Endometrium (tissue), 2 donors: ENCODE results near the gene USP34.
"Not testable (repeated sequence)": the region's sequence is repeated elsewhere in the genome, so short reads cannot be mapped to it uniquely, and the experiment has no call there.

ENCODE experiments used
- FAIRE-seq: peaks from 2 replicates; lab custom pipeline; 2012; peaks lifted over from hg19 to GRCh38; lab: Jason Lieb, UNC
- donor health status: control.
- donor health status: control.

USP34 gene, protein sequence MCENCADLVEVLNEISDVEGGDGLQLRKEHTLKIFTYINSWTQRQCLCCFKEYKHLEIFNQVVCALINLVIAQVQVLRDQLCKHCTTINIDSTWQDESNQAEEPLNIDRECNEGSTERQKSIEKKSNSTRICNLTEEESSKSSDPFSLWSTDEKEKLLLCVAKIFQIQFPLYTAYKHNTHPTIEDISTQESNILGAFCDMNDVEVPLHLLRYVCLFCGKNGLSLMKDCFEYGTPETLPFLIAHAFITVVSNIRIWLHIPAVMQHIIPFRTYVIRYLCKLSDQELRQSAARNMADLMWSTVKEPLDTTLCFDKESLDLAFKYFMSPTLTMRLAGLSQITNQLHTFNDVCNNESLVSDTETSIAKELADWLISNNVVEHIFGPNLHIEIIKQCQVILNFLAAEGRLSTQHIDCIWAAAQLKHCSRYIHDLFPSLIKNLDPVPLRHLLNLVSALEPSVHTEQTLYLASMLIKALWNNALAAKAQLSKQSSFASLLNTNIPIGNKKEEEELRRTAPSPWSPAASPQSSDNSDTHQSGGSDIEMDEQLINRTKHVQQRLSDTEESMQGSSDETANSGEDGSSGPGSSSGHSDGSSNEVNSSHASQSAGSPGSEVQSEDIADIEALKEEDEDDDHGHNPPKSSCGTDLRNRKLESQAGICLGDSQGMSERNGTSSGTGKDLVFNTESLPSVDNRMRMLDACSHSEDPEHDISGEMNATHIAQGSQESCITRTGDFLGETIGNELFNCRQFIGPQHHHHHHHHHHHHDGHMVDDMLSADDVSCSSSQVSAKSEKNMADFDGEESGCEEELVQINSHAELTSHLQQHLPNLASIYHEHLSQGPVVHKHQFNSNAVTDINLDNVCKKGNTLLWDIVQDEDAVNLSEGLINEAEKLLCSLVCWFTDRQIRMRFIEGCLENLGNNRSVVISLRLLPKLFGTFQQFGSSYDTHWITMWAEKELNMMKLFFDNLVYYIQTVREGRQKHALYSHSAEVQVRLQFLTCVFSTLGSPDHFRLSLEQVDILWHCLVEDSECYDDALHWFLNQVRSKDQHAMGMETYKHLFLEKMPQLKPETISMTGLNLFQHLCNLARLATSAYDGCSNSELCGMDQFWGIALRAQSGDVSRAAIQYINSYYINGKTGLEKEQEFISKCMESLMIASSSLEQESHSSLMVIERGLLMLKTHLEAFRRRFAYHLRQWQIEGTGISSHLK (N-terminal part only)

GRCh38 chr2:61470965-61471904 lies at the start of gene USP34:
USP34 (minus strand) TSS chr2:61471087; CDS start chr2:61470692, 395 bp downstream.
- no peak for FAIRE-seq

DNA sequence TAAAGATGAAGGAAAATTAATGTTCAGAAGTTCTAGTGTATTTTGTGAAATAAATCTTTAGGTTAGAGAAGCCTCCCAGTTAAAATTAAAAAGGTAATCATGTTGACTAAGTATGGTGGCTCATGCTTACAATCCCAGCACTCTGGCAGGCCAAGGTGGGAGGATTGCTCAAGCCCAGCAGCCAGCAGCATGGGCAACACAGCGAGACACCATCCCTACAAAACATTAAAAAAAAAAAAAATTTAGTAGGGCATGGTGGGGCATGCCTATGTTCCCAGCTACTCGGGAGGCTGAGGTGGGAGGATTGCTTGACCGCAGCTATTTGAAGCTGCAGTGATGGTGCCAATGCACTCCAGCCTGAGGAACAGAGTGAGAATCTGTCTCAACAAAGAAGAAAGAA lies 49.4 kb upstream of the USP34 start:
- FAIRE-seq = no peak

GRCh38 chr2:61512768-61513398 lies 42.0 kb upstream of the USP34 start:
- no peak for FAIRE-seq

- FAIRE-seq = no peak
Observed at GRCh38 chr2:61510674-61511671, 40.1 kb upstream of the USP34 start.

DNA sequence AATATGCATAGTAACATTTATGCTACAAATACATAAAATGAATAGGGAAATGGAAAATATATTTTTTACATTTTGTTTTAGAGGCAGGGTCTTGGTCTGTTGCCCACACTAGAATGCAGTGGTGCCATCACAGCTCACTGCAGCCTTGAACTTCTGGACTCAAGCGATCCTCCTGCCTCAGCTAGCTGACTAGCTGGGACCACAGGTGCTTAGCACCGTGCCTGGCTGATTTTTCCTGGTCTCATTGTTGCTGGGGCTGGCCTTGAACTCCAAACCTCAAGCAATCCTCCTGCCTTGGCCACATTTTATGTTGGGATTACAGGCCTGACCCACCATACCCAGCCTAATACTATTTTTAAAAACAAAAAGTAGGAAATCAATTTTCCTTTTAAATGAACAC lies 34.1 kb upstream of the USP34 start:
- FAIRE-seq = no peak

GRCh38 chr2:61499060-61499459 lies 28.2 kb upstream of the USP34 start:
- no peak for FAIRE-seq

DNA sequence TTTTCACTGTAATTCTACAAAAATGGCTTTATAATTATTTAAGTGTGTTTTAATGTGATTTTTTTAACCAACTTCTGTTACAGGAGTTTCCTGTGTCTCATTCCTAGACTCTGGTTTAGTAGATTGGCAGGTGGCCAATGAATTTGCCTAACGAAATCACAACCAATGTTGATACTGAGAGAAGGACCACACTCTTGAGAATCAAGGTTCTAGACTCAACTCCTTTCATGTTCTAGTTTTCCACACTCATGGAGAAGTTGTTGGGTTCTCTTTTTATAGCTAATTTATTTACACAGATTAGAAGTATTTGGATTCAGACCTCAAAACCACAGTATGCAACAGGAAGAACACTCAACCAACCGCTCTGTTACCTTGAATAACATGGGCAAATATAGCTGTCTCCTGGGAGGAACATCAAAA lies 22.6 kb upstream of the USP34 start:
- no peak for FAIRE-seq

DNA sequence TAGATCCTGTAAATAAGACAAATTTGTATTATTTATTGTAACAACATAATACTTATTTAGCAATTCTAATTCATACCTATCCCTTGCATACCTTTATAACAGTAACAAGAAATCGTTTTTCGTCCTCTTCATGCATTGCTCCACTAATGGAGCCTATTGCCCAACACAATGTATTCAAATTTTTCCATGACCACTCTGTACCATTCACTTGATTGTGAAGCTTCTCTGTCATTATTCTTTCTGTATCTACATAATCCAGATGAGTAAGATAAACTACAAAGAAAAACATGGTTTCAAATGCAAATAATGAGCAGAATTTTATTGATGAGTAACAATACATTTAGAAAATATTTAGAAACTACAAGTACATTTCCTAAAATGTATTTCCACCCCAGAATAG lies 21.6 kb upstream of the USP34 start:
- FAIRE-seq = no peak

GRCh38 chr2:61485281-61485680 lies 14.4 kb upstream of the USP34 start:
- FAIRE-seq = no peak

- FAIRE-seq = no peak
Observed at GRCh38 chr2:61478086-61478485, 7.2 kb upstream of the USP34 start.

DNA sequence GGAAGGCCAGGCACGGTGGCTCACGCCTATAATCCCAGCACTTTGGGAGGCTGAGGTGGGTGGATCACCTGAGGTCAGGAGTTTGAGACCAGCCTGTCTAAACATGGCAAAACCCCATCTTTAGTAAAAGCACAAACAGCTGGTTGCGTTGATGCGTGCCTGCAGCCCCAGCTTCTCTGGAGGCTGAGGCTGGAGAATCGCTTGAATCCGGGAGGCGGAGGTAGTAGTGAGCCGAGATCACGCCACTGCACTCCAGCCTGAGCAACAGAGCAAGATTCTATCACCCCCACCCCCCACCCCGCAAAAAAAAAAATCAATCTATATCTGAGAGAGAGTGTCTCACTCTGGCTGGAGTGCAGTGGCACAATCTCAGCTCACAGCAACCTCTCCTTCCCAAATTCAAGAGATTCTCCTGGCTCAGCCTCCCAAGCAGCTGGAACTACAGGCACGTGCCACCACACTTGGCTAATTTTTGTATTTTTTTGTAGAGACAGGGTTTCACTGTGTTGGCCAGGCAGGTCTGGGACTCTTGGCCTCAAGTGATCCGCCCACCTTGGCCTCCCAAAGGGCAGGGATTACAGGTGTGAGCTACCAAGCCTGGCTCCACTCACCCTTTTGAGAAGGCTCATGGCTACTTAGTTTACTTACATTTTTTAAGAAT lies 6.2 kb upstream of the USP34 start:
- not testable (repeated sequence) for FAIRE-seq

DNA sequence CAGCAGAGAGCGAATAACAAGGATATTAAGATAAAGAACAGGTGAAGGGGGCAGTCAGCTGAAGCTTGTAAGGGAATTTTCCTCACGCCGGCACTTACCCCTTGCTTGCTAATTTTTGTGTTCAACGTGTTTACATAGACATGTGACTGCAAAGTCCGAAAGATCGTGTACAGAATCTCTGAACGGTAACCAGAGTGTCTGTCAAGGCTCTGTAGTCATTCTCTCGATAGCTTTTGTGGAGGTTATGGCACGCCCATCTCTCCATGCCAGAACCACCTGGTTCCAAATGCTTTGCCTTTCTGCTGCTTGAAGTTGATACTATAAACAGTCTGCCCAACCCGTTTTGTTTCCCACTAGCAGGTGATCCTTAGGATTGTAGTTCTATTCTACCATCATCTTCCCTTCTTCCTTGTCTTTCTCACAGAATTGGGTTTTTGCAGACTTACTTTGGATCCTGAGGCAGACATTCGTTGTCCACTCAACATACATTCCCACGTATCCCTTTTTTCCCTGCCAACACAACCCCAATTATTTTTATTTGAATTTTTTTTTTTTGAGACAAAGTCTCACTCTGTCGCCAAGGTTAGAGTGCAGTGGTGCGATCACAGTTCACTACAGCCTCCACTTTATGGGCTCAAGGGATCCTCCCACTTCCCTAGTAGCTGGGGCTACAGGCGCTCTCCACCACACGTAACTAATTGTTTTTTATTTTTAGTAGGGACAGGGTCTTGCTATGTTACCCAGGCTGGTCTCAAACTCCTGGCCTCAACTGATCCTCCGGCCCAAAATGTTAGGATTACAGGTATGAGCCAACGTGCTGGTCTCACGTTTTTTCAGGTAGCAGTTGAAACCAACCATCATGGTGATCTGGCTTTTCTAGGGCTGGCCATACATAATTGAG lies 1.3 kb upstream of the USP34 start:
- no peak for FAIRE-seq

GRCh38 chr2:61470122-61470951 lies 550 bp downstream of the USP34 start:
- no peak for FAIRE-seq

DNA sequence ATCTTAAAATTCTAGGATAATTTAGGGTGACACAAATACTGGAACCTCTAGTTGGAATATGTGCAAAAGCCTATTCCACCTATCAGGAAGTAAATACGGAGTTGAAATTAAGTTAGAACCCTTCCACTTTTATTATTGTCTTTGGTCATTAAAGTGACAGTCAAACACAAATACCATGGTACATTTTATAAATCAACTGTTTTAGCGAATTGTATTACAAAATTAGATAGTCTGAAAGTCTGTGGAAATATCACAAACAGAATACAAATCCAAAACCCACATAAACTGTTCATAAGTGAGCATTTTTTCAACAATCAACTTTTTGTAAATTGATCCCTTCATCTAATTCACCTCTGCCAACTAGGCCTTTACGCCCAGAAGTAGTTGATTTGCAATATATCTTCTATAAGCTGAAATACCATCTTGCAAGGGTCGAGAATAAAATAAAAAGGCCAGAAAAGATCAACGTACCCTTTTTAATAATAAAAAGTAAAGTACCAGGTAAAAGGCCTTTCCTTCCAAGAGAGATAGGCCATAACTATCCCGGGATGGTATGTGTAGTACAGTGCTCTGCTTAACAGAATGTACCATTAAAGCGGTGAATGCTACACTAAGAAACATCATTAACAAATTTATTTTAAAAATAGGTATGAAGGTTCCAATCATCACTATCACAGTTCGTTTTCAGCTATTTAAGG lies 1.3 kb downstream of the USP34 start:
- FAIRE-seq = no peak

- FAIRE-seq = not testable (repeated sequence)
Observed at GRCh38 chr2:61468231-61468630, 2.7 kb downstream of the USP34 start.

DNA sequence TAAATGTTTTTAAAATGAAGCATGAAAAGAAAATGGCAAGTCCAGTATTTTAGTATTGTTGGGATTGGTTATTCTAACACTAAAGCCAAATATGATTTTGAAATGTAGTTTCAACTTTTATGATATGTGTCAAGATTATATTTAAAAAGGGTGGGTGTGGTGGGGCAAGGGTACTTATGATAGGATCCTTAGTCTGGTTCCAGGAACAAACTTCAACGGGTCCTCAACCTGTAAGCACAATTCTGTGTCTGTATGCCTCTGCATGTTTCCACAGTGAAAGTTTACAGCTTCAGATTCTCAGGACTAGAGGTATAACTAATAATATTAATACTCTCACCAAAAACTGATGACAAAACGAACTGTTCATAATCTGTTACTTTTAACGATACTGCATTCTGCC lies 5.8 kb downstream of the USP34 start:
- no peak for FAIRE-seq
